Mesenchymal stem cell (in vitro differentiated cells and primary cell): Measurements from ENCODE around the gene ATP9B.

ENCODE experiments used
- DNase-seq: peaks from one replicate; pipeline ENCODE4 v3.0.0-alpha.2; 2013
- H2AFZ ChIP-seq: one replicate; pipeline ENCODE4 v1.6.1; 2013; ENCODE audit warnings: low read depth, mild to moderate bottlenecking, control low read depth, inconsistent platforms, low read length, moderate library complexity
- H2AK5ac ChIP-seq: 2 replicates; pipeline ENCODE4 v1.6.1; 2013; ENCODE audit warnings: low read length, moderate library complexity, mild to moderate bottlenecking, inconsistent platforms; ENCODE audit not compliant: severe bottlenecking
- H2BK120ac ChIP-seq: one replicate; pipeline ENCODE4 v1.6.1; 2013; ENCODE audit warnings: low read depth, mild to moderate bottlenecking, inconsistent platforms, low read length, moderate library complexity
- H2BK12ac ChIP-seq, 2 experiments: one replicate each; pipeline ENCODE4 v1.6.1; 2013; ENCODE audit warnings: inconsistent platforms in 2 of 2, low read length in 2 of 2, mild to moderate bottlenecking in 2 of 2, moderate library complexity in 2 of 2, control low read depth in 1 of 2
- H2BK15ac ChIP-seq: one replicate; pipeline ENCODE4 v1.6.1; 2013; ENCODE audit warnings: mild to moderate bottlenecking, low read depth, inconsistent platforms; ENCODE audit not compliant: poor library complexity, severe bottlenecking
- H2BK5ac ChIP-seq: 2 replicates; pipeline ENCODE4 v1.6.1; 2013; ENCODE audit warnings: low read depth, mild to moderate bottlenecking, low read length, control low read depth, inconsistent platforms; ENCODE audit not compliant: poor library complexity, severe bottlenecking
- H3K14ac ChIP-seq, 2 experiments: one replicate each; pipeline ENCODE4 v1.6.1; 2013; ENCODE audit warnings: inconsistent platforms in 2 of 2, low read length in 2 of 2, control low read depth in 1 of 2, mild to moderate bottlenecking in 1 of 2, moderate library complexity in 1 of 2
- H3K18ac ChIP-seq, 2 experiments: one replicate each; pipeline ENCODE4 v1.6.1; 2013; ENCODE audit warnings: inconsistent platforms in 2 of 2, low read length in 2 of 2, control low read depth in 1 of 2, low read depth in 1 of 2, mild to moderate bottlenecking in 1 of 2
- H3K23ac ChIP-seq, 2 experiments: one replicate each; pipeline ENCODE4 v1.6.1; 2013; ENCODE audit warnings: inconsistent platforms in 2 of 2, low read length in 2 of 2, mild to moderate bottlenecking in 2 of 2, moderate library complexity in 2 of 2, control low read depth in 1 of 2
- H3K27ac ChIP-seq: 2 replicates; pipeline ENCODE4 v1.5.1; 2013; ENCODE audit warnings: mild to moderate bottlenecking, moderate library complexity, low read length, control low read depth, inconsistent platforms; ENCODE audit not compliant: poor library complexity, severe bottlenecking
- H3K27me3 ChIP-seq, 2 experiments: 2 replicates each; pipeline versions ENCODE4 v1.6.1 to v1.7.0; 2013; ENCODE audit warnings: low read length in 2 of 2, mild to moderate bottlenecking in 2 of 2, moderate library complexity in 2 of 2, control low read depth in 1 of 2, inconsistent platforms in 1 of 2; ENCODE audit not compliant: control insufficient read depth in 1 of 2, insufficient read depth in 1 of 2
- H3K36me3 ChIP-seq, 2 experiments: 2 replicates each; pipeline versions ENCODE4 v1.6.1 to v1.7.0; 2013; ENCODE audit warnings: low read length in 2 of 2, control low read depth in 1 of 2, inconsistent platforms in 1 of 2, low read depth in 1 of 2, mild to moderate bottlenecking in 1 of 2; ENCODE audit not compliant: insufficient read depth in 2 of 2, control insufficient read depth in 1 of 2
- H3K4ac ChIP-seq, 2 experiments: one replicate each; pipeline ENCODE4 v1.6.1; 2013; ENCODE audit warnings: inconsistent platforms in 2 of 2, low read length in 2 of 2, mild to moderate bottlenecking in 2 of 2, moderate library complexity in 2 of 2, control low read depth in 1 of 2, low read depth in 1 of 2
- H3K4me1 ChIP-seq: 2 replicates; pipeline ENCODE4 v1.6.1; 2013; ENCODE audit warnings: low read depth, low read length, control low read depth; ENCODE audit not compliant: control insufficient read depth, insufficient read depth
- H3K4me2 ChIP-seq: 2 replicates; pipeline ENCODE4 v1.6.1; 2013; ENCODE audit warnings: low read length, mild to moderate bottlenecking, inconsistent platforms; ENCODE audit not compliant: poor library complexity, severe bottlenecking
- H3K4me3 ChIP-seq, 2 experiments: 2 replicates each; pipeline versions ENCODE4 v1.5.1 to v1.7.0; 2013; ENCODE audit warnings: low read length in 2 of 2, mild to moderate bottlenecking in 2 of 2, control low read depth in 1 of 2, low read depth in 1 of 2; ENCODE audit not compliant: insufficient read depth in 1 of 2
- H3K79me1 ChIP-seq: replicated peaks from 2 replicates; pipeline ENCODE4 v1.6.1; 2013; ENCODE audit warnings: mild to moderate bottlenecking, control low read depth, low read length, inconsistent platforms; ENCODE audit not compliant: poor library complexity, severe bottlenecking
- H3K9ac ChIP-seq: 2 replicates; pipeline ENCODE4 v1.7.0; 2013; ENCODE audit warnings: mild to moderate bottlenecking, low read length, moderate library complexity
- H3K9me3 ChIP-seq: 2 replicates; pipeline ENCODE4 v1.7.0; 2013; ENCODE audit warnings: mild to moderate bottlenecking, low read length; ENCODE audit not compliant: control insufficient read depth
- H4K8ac ChIP-seq: one replicate; pipeline ENCODE4 v1.6.1; 2013; ENCODE audit warnings: inconsistent platforms, mild to moderate bottlenecking, low read length, moderate library complexity
- H4K91ac ChIP-seq: one replicate; pipeline ENCODE4 v1.6.1; 2013; ENCODE audit warnings: mild to moderate bottlenecking, low read length, inconsistent platforms
- WGBS: methylation state at CpG from one replicate; pipeline ENCODE4 v1.1.7; 2013; ENCODE audit warnings: mixed read lengths; 5-methylcytosine and 5-hydroxymethylcytosine counted together

Gene ATP9B

DNA sequence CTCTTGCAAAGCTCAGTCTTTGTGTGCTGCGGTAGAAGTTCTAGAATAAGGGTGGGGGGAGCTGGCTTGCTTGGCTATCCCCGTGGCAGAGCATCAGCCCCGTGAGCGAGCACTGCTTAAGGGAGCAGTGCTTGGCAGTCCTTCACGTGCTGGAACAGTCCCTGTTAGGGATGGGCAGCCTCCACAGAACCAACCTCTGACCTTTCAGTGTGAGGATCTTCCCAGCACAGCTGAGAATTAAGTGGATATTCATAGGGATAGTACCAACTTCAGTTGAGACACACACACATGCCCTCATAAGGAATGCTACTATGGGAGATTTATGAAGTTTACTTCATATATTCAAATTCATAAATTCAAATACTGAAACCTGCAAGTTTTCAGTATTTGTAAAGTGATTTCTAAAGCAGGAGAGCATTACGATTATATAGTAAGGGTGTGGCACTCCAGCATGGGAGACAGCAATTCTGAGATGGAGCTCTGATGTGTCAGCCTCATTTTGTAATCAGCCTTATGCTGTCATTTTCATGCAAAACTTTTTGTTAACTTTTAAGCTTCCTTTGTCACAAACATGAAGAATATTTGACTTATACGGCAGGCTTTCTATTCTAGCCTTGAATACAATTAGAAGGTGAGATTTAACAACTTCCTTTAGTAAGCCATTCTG, 39.5 kb downstream of the ATP9B start:
- no peak overlapping the region for H2BK5ac ChIP-seq
- H3K9ac ChIP-seq, result peak overlapping the region; percentile 52
- H3K36me3 ChIP-seq, result peaks cover 0 to 4% of the 10 kb centered on the region in 2 experiments
- no peak overlapping the region for H4K91ac ChIP-seq
- H3K9me3 ChIP-seq, result no peaks in the 10 kb centered on the region
- H3K4me1 ChIP-seq, result peaks cover 2% of the 10 kb centered on the region
- no peak overlapping the region for H4K8ac ChIP-seq
- no peak overlapping the region for H2BK15ac ChIP-seq
- DNase-seq, result no peak
- H3K79me1 ChIP-seq, result peaks cover 27% of the 10 kb centered on the region
- H2BK12ac ChIP-seq, result no peak overlapping the region
- H3K4me2 ChIP-seq, result no peak overlapping the region
- no peak overlapping the region for H3K4ac ChIP-seq
- H3K14ac ChIP-seq, result peak overlapping the region in 1 of 2 experiments; percentile 44
- no peak overlapping the region for H2BK120ac ChIP-seq
- no peaks in the 10 kb centered on the region for H3K27me3 ChIP-seq
- H2AK5ac ChIP-seq, result no peak overlapping the region
- no peak overlapping the region for H3K23ac ChIP-seq
- H3K27ac ChIP-seq, result no peak overlapping the region
- WGBS, result 81% methylated on average over 6 of the region's 7 CpGs
- H3K18ac ChIP-seq, result no peak overlapping the region
- H2AFZ ChIP-seq, result no peak overlapping the region
- peak overlapping the region in 1 of 2 experiments; percentile 45 for H3K4me3 ChIP-seq

DNA sequence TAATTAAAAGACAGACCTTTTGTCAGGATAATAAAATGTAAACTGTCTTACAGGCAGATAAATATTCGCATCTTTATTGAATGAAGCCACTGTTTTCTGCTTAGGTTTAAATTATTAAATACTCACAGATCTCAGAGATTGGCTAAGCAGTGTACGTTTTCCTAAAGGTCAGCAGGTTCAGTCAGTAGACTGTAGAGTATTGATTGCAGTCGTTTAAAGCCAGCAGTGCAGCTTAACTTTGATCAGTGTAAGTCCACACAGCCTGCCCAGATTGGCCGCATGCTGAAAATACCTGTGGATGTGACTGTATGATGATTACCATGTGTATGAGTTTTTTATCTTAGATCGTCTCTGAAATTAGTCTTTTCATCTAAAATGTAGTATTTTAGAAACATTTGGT, 42.3 kb downstream of the ATP9B start:
- Histone ChIP-seq H2BK120ac (no peak overlapping the region), H4K91ac (no peak overlapping the region), H2AFZ (no peak overlapping the region), H3K4me2 (no peak overlapping the region), H3K4me3 (no peak overlapping the region), H3K27ac (no peak overlapping the region), H2AK5ac (no peak overlapping the region), H3K4me1 (peaks cover 2% of the 10 kb centered on the region), H4K8ac (no peak overlapping the region), H3K36me3 (peaks cover 6 to 15% of the 10 kb centered on the region in 2 experiments), H3K23ac (no peak overlapping the region), H3K9ac (no peak overlapping the region), H3K27me3 (no peaks in the 10 kb centered on the region), H2BK15ac (no peak overlapping the region), H2BK12ac (no peak overlapping the region), H3K14ac (no peak overlapping the region), H3K4ac (no peak overlapping the region), H3K79me1 (peaks cover 12% of the 10 kb centered on the region), H2BK5ac (no peak overlapping the region), H3K18ac (no peak overlapping the region), H3K9me3 (no peaks in the 10 kb centered on the region)
- 92% methylated on average over 3 of the region's 5 CpGs for WGBS
- DNase-seq, result no peak

DNA sequence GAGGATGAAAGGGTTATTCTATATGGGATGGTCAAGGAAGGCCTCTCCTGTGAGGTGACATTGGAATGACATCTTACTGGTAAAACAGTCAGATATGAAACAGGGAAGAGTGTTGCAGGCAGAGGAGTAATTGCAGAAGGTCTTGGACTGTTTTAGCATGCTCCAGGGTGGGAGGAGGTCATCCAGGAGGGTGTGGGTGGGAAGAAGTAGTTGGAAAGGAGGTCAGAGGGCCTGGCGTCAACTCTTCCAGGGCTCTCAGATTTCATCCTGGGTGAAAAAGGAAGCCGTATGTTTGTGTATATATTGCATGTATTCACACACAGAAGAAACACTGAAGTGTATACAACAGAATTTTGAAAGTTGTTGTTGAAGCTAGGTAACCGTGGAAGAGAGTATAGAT, 48.2 kb downstream of the ATP9B start:
- Histone ChIP-seq H2AFZ (no peak overlapping the region), H2BK15ac (no peak overlapping the region)
- WGBS, result no CpG with 5 or more reads among the region's 3 CpGs

GRCh38 chr18:79117788-79118187, 48.6 kb downstream of the ATP9B start:
- no peak overlapping the region for H3K18ac ChIP-seq
- no peaks in the 10 kb centered on the region for H3K27me3 ChIP-seq
- H3K36me3 ChIP-seq, result peaks cover 6 to 15% of the 10 kb centered on the region in 2 experiments
- H2BK15ac ChIP-seq, result no peak overlapping the region
- no peak overlapping the region for H2AFZ ChIP-seq
- H2BK5ac ChIP-seq, result no peak overlapping the region
- H3K9ac ChIP-seq, result no peak overlapping the region
- no CpG with 5 or more reads among the region's 1 CpG for WGBS
- H4K8ac ChIP-seq, result no peak overlapping the region
- H3K4me1 ChIP-seq, result no peaks in the 10 kb centered on the region
- no peaks in the 10 kb centered on the region for H3K9me3 ChIP-seq
- H3K27ac ChIP-seq, result no peak overlapping the region
- H2AK5ac ChIP-seq, result no peak overlapping the region
- no peak overlapping the region for H3K4me2 ChIP-seq
- no peak overlapping the region for H3K14ac ChIP-seq
- no peak for DNase-seq
- no peak overlapping the region for H4K91ac ChIP-seq
- no peak overlapping the region for H2BK12ac ChIP-seq
- H3K4ac ChIP-seq, result no peak overlapping the region
- no peak overlapping the region for H2BK120ac ChIP-seq
- H3K23ac ChIP-seq, result no peak overlapping the region
- peaks cover 3% of the 10 kb centered on the region for H3K79me1 ChIP-seq
- no peak overlapping the region for H3K4me3 ChIP-seq

More for the DNA sequence above, 48.2 kb downstream of the ATP9B start:
- peak overlapping the region in 1 of 2 experiments; percentile 51 for H3K14ac ChIP-seq
- no peak overlapping the region for H3K9ac ChIP-seq
- no peaks in the 10 kb centered on the region for H3K9me3 ChIP-seq
- no peak overlapping the region for H3K23ac ChIP-seq
- H3K27me3 ChIP-seq, result no peaks in the 10 kb centered on the region
- H3K27ac ChIP-seq, result no peak overlapping the region
- H4K8ac ChIP-seq, result no peak overlapping the region
- no peak overlapping the region for H3K4ac ChIP-seq
- H2BK5ac ChIP-seq, result no peak overlapping the region
- no peak overlapping the region for H3K4me2 ChIP-seq
- no peak overlapping the region for H3K18ac ChIP-seq
- DNase-seq, result peak; percentile 13
- H3K4me3 ChIP-seq, result peak overlapping the region in 1 of 2 experiments; percentile 2
- no peak overlapping the region for H2AK5ac ChIP-seq
- peaks cover 6 to 15% of the 10 kb centered on the region in 2 experiments for H3K36me3 ChIP-seq
- H2BK12ac ChIP-seq, result no peak overlapping the region
- peaks cover 3% of the 10 kb centered on the region for H3K79me1 ChIP-seq
- no peaks in the 10 kb centered on the region for H3K4me1 ChIP-seq
- no peak overlapping the region for H2BK120ac ChIP-seq
- no peak overlapping the region for H4K91ac ChIP-seq
